ENCODE measurements around the gene DNHD1. TPM values are rescaled to one million over a fixed set of nuclear protein-coding genes. Genes with fewer than 3 reads are reported as not detected.

The DNHD1 gene
- total and polyA plus RNA-seq, 2 of the 13 experiments (the other 11 are each of a cell fraction or from before 2014, with no cell fraction given) = 2.7 to 9.3 TPM

GRCh38 chr11:6542727-6543126, 45.6 kb downstream of the DNHD1 start:
- H3K27me3 ChIP-seq (ENCODE audit: control insufficient read depth in 1 of 2, insufficient read depth in 2 of 2, low read length in 2 of 2) = no peaks in the 10 kb centered on the region
- in situ Hi-C loops (cut with HindIII; ENCODE audit: extremely low pct_ligation_motif_present, low pct_unique_long_range_greater_than_20kb) (no loop called here), intact Hi-C loops (cut with micrococcal nuclease; ENCODE audit: unreplicated experiment) (no loop called here)
- peaks cover 0 to 1% of the 10 kb centered on the region in 2 experiments; a peak in 2 of 5 replicates for H3K36me3 ChIP-seq (replicated peaks in 1 of 2; ENCODE audit: control insufficient read depth in 1 of 2, insufficient read depth in 2 of 2, low read length in 2 of 2)
- ATAC-seq (no peak), FAIRE-seq (no peak), DNase-seq (ENCODE audit: low spot score) (no peak)
- no peak overlapping the region for H3K27ac ChIP-seq (ENCODE audit: extremely low read length, insufficient read depth, low read length)
- ChIA-PET POLR2A (no interaction called here), CTCF (ENCODE audit: low intra/inter-chr PET ratio, low total read pairs) (no interaction called here)
- no peaks in the 10 kb centered on the region for H3K4me1 ChIP-seq (ENCODE audit: insufficient read depth, low read length)
- no peaks in the 10 kb centered on the region for H4K20me1 ChIP-seq (ENCODE audit: insufficient read depth, low read length)
- no peak overlapping the region for H3K4me3 ChIP-seq (replicated peaks in 1 of 3; ENCODE audit: insufficient read depth in 1 of 3, low read depth in 2 of 3, low read length in 3 of 3)
- H3K9me3 ChIP-seq (ENCODE audit: low read length) = no peaks in the 10 kb centered on the region
- H3K4me2 ChIP-seq (ENCODE audit: low read depth, low read length) = no peak overlapping the region
- no peak overlapping the region for H3K9ac ChIP-seq (ENCODE audit: insufficient read depth, low read depth, low read length)
- BruUV-seq (replicated peaks) = no TSS peak
- WGBS (ENCODE audit: low lambda C conversion rate) = 91% methylated on average over 2 of the region's 2 CpGs
- H3K79me2 ChIP-seq (ENCODE audit: insufficient read depth, low read length) = no peaks in the 10 kb centered on the region
- H2AFZ ChIP-seq (ENCODE audit: low read length) = no peak overlapping the region
- TF ChIP-seq ZNF235 (CRISPR knock-in tag; IDR thresholded peaks at IDR 0.05; ENCODE audit: borderline replicate concordance) (no peak), ZNF564 (CRISPR knock-in tag; IDR thresholded peaks at IDR 0.05) (no peak), ATF6 (CRISPR knock-in tag; conservative IDR thresholded peaks at IDR 0.05) (no peak), PLRG1 (conservative IDR thresholded peaks at IDR 0.05) (no peak), ZFP36L2 (CRISPR knock-in tag; IDR thresholded peaks at IDR 0.05) (no peak), ZNF616 (CRISPR knock-in tag; IDR thresholded peaks at IDR 0.05; ENCODE audit: low read depth) (no peak)
- TF ChIP-seq, protein P1, sequence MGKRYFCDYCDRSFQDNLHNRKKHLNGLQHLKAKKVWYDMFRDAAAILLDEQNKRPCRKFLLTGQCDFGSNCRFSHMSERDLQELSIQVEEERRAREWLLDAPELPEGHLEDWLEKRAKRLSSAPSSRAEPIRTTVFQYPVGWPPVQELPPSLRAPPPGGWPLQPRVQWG (CRISPR knock-in tag; IDR thresholded peaks at IDR 0.05; ENCODE audit: borderline replicate concordance, low read depth) = no peak
- TF ChIP-seq, protein P2, sequence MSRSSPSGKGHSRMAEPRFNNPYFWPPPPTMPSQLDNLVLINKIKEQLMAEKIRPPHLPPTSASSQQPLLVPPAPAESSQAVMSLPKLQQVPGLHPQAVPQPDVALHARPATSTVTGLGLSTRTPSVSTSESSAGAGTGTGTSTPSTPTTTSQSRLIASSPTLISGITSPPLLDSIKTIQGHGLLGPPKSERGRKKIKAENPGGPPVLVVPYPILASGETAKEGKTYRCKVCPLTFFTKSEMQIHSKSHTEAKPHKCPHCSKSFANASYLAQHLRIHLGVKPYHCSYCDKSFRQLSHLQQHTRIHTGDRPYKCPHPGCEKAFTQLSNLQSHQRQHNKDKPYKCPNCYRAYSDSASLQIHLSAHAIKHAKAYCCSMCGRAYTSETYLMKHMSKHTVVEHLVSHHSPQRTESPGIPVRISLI (CRISPR knock-in tag; IDR thresholded peaks at IDR 0.05; ENCODE audit: borderline replicate concordance) = no peak

Data from HepG2 (cell line).